DMS 273 treated with DMSO at 0.1 percent for 48 hours (cell line): ENCODE data around the gene OCA2.
"Not testable (repeated sequence)": the region's sequence is repeated elsewhere in the genome, so short reads cannot be mapped to it uniquely, and the experiment has no call there.

Experiments
- DNase-seq: peaks from one replicate; lab custom pipeline; 2025; lab: John Stamatoyannopoulos, UW

OCA2 gene

GRCh38 chr15:27870320-27870719 lies 228.8 kb downstream of the OCA2 start:
- DNase-seq: no peak

GRCh38 chr15:27869697-27870281 lies 229.3 kb downstream of the OCA2 start:
- DNase-seq: no peak

- DNase-seq: no peak
Observed at GRCh38 chr15:27868828-27869404, 230.2 kb downstream of the OCA2 start.

- DNase-seq: no peak
Observed at GRCh38 chr15:27867861-27868260, 231.3 kb downstream of the OCA2 start.

- no peak for DNase-seq
Observed at GRCh38 chr15:27866505-27867165, 232.5 kb downstream of the OCA2 start.

GRCh38 chr15:27865926-27866325 lies 233.2 kb downstream of the OCA2 start:
- DNase-seq: no peak

GRCh38 chr15:27865323-27865922 lies 233.7 kb downstream of the OCA2 start:
- DNase-seq: no peak

- no peak for DNase-seq
Observed at GRCh38 chr15:27864719-27865118, 234.4 kb downstream of the OCA2 start.

GRCh38 chr15:27864086-27864485 lies 235.0 kb downstream of the OCA2 start:
- no peak for DNase-seq

GRCh38 chr15:27863000-27863399 lies 236.1 kb downstream of the OCA2 start:
- no peak for DNase-seq

- DNase-seq: no peak
Observed at GRCh38 chr15:27861171-27861570, 237.9 kb downstream of the OCA2 start.

GRCh38 chr15:27855137-27855536 lies 244.0 kb downstream of the OCA2 start:
- no peak for DNase-seq

- DNase-seq: no peak
Observed at GRCh38 chr15:27854601-27855000, 244.5 kb downstream of the OCA2 start.

GRCh38 chr15:27853624-27854455 lies 245.3 kb downstream of the OCA2 start:
- DNase-seq: no peak

- DNase-seq: no peak
Observed at GRCh38 chr15:27851858-27852210, 247.3 kb downstream of the OCA2 start.

GRCh38 chr15:27850981-27851857 lies 247.9 kb downstream of the OCA2 start:
- DNase-seq: no peak

- DNase-seq: no peak
Observed at GRCh38 chr15:27850050-27850449, 249.1 kb downstream of the OCA2 start.

GRCh38 chr15:27848936-27849335 lies 250.2 kb downstream of the OCA2 start:
- not testable (repeated sequence) for DNase-seq

- DNase-seq: no peak
Observed at GRCh38 chr15:27847775-27848710, 251.1 kb downstream of the OCA2 start.

- no peak for DNase-seq
Observed at GRCh38 chr15:27846722-27847395, 252.3 kb downstream of the OCA2 start.
